GM19452 (cell line): ENCODE data around the gene HLA-C.
"Not testable (repeated sequence)": the region's sequence is repeated elsewhere in the genome, so short reads cannot be mapped to it uniquely, and the experiment has no call there.

Experiments used
- ATAC-seq: cut with Tn5 transposase; IDR thresholded peaks from one replicate; pipeline ENCODE4 v1.9.1; 2021; ENCODE audit not compliant: unreplicated experiment

The HLA-C gene

GRCh38 chr6:31271641-31272357 is at the start of gene HLA-C:
TSS of gene HLA-C (minus strand) at chr6:31272092. CDS start at chr6:31272071, 21 bp downstream.
- ATAC-seq: peak; percentile 73

DNA sequence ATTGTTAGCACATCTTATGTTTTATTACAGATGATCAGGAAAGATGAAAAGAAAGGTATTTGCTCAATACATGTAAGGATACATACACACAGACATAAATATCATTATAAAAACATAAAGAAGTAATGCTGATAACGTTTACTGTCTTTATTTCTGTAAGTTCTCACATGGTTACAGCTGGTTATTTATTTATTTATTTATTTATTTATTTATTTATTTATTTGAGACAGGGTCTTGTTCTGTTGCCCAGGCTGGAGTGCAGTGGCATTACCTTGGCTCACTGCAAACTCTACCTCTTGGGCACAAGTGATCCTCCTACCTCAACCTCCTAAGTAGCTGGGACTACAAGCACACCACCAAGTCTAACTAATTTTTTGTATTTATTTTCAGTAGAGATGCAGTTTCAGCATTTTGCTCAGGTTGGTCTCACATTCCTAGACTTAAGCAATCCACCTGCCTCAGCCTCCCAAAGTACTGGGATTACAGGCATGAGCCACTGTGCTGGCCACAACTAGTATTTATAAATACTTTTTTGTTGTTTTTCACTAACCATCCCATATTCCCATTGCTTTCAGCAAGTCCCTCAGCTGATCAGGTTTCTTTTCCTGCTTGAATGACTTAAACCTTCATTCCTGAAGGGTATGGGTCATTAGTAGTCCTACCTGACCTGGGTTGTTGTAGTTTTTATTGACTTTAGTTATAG is 49.3 kb upstream of the HLA-C start:
- no peak for ATAC-seq

GRCh38 chr6:31317036-31317435 is 45.1 kb upstream of the HLA-C start:
- ATAC-seq: no peak

- ATAC-seq: no peak
Observed at GRCh38 chr6:31309641-31310040, 37.7 kb upstream of the HLA-C start.

DNA sequence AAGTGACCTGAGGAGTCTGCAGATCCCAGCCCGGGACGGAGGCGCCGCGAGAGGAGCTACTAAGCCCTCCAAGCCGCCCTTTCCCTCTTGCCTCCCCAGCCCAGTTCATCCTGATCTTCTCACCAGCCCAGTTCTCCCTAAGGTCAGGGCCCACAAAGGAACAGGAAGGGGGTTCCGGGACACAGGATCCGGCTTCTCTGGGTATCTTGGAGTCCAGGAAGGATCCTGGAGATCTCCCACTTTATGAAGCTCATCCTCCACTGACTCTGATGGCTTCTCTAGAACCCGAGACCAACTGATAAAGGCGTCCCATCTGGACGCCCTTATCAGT is 36.9 kb upstream of the HLA-C start:
- ATAC-seq: no peak

GRCh38 chr6:31308050-31308844 is 36.4 kb upstream of the HLA-C start:
- no peak for ATAC-seq

GRCh38 chr6:31307669-31308049 is 35.8 kb upstream of the HLA-C start:
- ATAC-seq: no peak

- ATAC-seq: no peak
Observed at GRCh38 chr6:31305703-31306219, 33.9 kb upstream of the HLA-C start.

DNA sequence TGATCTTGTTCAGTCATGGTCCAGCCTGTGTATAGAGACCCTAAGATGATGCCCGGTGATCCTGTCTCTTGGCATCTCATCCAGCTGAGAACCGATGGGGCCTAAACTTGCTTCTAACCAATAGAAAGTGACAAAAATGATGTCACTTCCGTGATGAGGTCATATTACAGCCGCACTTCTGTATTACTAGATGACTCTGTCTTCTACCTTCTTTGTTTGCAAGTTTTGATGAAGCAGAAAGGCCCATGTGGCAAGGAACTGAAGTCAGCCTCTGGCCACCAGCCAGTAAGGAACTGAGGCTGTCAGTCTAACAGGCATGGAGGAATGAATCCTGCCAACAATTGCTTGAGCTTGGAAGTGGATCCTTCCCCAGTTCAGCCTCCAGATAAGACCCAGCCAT is 32.8 kb upstream of the HLA-C start:
- ATAC-seq: no peak

- no peak for ATAC-seq
Observed at GRCh38 chr6:31300797-31301196, 28.9 kb upstream of the HLA-C start.

DNA sequence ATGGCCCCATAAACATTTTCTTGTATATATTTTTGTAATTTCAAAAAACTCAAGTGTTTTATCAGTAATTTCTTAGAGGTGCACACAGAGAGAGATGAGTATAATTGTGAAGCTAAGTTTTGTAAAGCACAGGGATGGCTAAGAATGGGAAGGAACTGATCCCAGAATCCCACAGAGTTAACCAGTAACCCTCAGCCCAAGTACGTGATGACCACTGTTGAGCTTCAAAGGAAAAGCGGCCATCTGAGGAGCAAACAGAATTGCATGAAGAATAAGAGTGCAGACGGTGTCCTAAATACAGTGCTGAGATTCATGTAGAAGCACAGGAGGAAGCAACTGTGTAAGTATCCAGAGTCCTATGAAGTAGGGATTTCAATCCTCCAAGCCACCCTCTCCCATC is 28.1 kb upstream of the HLA-C start:
- ATAC-seq: no peak

DNA sequence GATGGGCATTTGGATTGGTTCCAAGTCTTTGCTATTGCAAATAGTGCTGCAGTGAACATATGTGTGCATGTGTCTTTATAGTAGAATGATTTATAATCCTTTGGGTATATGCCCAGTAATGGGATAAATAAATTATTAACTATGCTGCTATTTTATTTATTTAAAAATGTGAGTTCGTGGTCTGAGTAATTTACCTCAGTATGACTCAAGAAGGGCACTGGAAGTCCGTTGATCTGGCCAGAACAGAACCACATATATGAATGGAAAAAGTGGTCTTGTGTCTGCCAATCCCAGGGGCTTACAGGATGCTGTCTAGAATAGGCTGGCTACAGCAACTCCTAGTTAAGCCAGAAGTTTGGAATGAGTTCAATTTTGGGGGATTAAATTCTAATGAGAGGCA is 27.6 kb upstream of the HLA-C start:
- ATAC-seq: no peak

- ATAC-seq: no peak
Observed at GRCh38 chr6:31294056-31294455, 22.2 kb upstream of the HLA-C start.

GRCh38 chr6:31293343-31293742 is 21.5 kb upstream of the HLA-C start:
- no peak for ATAC-seq

- ATAC-seq: no peak
Observed at GRCh38 chr6:31289788-31290187, 17.9 kb upstream of the HLA-C start.

DNA sequence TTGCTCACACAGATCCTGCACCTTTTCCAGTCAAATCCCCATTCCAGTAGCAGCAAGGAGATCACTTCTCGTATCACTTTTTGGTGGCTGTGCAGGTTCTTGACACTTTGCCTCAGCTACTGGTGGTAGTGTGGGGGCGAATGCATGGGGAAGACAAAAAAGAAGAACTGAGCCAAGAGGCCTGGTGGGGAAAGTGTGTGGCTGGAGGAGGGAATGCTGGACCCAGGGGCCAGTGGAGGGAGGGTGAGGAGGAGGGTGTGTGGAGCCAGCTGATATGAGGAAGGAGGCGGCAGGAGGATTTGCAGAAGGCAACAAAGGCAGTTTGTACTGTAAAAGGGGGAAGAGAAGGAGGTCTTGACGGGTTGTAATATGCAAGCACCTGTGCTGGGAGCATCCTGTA is 15.7 kb upstream of the HLA-C start:
- no peak for ATAC-seq

DNA sequence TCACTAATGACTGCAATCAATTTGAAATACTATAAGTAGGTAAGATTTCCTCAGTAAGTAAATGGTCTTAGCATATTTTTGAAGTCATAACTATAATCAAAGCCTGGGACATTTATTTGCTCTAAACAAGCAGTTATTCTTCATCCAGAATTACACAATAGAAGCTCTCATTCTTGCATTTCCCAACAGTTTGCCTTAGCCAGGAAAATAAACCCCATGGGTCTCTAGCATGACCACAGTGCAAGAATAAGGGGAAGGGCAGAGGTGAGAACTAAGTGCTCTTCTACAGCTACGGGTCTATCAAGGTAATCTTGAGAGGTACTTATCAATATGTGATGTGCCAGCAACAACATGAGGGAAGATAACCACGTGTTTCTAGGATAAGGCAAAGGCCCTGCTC is 14.1 kb upstream of the HLA-C start:
- ATAC-seq: no peak

DNA sequence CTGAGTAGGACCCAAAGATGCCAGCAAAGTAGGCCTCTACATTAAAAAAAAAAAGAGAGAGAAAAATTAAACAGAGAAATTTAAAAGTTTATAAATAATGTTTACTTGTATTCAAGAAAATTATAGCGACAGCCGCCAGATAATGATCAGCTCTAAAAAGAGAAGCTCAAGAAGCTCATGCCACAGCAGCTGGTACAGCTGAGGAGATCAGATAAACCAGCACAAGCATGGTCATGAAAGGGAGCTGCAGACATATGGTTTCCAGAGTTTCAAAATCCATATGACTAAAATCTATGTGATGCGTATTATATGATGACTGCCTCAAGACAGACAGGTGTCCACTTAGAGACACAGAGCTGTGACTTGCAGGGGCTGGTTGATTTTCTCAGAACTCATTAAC is 13.6 kb upstream of the HLA-C start:
- no peak for ATAC-seq

DNA sequence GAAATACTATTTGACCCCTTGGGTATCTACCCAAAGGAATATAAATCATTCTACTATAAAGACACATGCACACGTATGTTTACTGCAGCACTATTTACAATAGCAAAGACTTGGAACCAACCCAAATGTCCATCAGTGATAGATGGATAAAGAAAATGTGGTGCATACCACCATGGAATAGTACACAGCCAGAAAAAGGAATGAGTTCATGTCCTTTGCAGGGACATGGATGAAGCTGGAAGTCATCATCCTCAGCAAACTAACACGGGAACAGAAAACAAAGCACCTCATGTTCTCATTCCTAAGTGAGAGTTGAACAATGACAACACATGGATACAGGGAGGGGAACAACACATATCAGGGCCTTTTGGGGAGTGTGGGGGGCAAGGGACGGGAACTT is 7.8 kb upstream of the HLA-C start:
- ATAC-seq: not testable (repeated sequence)

DNA sequence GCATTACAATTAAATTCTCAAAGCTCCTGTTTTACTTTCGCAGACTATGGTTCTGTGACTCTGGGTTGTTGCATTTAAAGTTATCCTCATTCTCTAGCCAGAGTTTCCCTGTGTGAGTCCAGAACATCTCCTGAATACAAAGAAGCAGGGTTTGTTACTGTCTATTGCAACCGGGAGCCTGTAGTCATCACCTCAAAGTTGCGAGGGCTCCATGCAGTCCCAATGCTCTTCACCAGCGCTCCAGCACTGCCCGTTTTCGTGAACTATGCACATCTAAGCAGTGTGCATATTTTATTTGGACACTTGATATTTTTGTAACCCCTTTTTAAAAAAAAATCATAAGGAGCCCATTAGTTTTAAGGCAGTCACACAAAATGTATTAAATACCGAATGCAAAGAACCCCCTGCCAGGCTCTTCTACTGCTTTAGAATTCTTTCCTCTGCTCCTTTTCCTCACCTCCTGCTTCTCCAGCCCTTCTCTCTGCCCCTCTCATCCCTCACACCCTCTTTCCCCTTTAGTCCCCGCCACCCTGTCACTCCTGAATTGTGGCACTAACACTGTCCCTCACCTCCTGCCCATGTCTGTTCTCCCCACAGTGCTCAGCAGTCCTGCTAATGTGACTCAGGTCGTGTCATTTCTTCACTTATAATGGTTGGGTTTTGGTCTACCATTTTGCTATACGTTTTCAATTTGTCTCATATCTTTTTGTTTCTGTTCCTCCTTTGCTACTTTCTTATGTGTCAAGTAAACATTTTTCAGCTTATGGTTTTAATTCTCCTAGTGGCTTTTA is 1.1 kb upstream of the HLA-C start:
- ATAC-seq: no peak

DNA sequence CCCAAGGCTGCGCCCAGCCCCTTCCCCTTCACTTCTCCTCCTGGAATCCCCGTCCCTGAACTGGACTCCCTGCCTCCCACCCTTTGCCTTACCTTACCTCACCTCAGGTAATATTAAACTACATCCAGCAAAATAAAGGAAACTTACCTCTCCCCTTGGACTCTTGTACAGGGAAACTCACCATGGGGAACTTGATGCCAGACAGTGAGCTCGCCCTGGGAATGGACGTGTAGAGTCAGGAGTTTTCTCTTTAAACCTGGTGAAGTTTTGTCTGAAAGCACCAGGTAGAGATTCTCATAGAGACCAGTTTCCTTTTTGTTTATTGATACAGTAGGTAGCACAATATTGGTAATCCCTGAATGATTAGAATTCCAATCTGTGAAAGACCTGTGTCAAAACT is 544 bp upstream of the HLA-C start:
- no peak for ATAC-seq
